Activated T-cell treated with anti-CD3 and anti-CD28 coated beads for 48 hours (primary cell): ENCODE measurements around the gene IRAK3.
"Not testable (repeated sequence)": the region's sequence is repeated elsewhere in the genome, so short reads cannot be mapped to it uniquely, and the experiment has no call there.

Experiments
- DNase-seq: peaks from one replicate; pipeline ENCODE4 v3.0.0-alpha.2; 2020; ENCODE audit warnings: low read depth

The IRAK3 gene

DNA sequence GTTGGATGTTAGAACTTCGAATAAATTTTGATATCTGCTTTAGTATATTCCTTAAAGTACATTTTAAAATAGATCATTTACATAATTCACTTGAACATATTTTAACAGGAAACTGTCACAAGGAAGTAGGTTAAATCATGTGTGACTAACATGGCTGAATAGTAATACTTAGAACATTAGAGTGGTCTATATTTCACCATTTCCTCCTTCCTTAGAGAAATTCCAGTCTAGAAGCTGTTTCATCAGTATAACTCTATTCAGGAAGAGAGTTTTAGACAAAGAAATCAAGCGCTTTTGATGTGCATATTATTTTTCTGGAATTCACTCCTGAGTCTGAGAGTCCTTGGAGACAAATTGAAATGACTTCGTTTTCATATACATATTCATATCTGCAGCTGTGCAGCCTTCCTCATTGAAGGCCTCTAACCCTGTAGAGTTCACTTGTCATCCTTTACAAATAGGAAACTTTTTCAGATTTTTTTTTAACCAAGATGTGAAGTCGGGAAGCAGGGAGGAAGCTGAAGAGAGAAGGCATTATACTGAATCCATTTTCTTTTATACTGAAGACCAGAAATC is 28.4 kb downstream of the IRAK3 start:
- DNase-seq, result no peak

DNA sequence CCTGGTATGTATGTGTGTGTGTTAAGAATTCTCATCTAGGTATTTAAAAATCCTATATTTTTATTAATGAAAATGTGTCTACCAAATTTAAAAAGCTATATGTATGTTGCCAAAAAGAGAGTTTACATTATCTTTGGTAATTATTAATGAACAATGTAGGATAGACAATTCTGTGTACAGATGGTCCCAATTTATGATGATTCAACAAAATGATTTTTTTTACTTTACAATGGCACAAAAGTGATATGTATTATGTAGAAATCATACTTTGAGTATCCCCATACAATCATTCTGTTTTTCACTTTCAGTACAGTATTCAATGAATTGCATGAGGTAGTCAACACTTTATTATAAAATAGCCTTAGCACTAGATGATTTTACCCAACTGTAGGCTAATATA is 39.4 kb downstream of the IRAK3 start:
- no peak for DNase-seq

DNA sequence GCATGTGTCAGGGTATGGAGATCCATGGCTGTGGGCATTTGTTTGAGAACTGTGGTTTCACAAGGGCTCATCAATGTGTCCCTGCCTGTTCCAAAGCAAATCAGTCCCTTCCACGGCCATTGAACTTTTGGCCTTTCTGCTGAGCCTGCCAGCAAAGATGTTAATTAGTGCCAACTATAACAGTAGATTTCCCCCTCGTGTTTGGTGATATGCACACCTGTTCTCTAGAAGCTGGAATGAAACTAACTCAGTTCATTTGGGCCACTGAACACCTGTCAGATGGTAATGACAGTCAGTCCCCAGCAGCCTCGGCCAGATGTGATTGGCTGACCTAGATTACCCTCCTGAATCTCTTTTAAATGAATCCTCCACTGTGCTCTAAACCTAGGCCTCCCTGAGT is 43.2 kb downstream of the IRAK3 start:
- no peak for DNase-seq

DNA sequence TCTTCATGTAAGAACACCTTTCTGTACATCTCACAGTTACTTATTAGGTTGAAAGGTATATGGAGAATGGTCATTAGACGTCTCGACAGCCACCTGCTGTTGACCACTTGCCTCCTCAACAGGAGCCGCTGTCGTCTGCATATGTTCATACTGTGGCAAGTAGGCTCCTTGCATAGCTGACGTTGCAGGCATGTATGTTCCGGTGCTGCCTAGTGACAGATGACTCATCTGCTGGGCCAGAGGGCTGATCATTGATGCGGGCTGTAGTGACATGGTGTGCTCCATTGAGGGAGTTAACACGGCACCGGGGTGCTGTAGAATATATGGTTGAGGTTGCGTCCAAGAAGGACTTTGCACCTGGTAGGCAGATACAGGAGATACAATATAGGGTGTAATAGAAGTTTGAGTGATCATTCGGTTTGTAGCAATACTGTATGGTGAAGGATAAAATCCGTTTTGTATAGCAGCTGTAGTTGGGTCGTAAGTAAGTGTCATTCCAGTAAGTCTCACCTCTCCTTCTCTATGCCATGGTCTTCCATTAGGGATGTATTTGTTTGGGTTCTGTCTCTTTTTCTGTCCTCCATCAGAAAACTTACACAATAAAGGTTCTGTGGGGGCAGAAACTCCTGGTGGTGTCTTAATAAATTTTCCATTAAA is 45.2 kb downstream of the IRAK3 start:
- DNase-seq, result peak; percentile 0

DNA sequence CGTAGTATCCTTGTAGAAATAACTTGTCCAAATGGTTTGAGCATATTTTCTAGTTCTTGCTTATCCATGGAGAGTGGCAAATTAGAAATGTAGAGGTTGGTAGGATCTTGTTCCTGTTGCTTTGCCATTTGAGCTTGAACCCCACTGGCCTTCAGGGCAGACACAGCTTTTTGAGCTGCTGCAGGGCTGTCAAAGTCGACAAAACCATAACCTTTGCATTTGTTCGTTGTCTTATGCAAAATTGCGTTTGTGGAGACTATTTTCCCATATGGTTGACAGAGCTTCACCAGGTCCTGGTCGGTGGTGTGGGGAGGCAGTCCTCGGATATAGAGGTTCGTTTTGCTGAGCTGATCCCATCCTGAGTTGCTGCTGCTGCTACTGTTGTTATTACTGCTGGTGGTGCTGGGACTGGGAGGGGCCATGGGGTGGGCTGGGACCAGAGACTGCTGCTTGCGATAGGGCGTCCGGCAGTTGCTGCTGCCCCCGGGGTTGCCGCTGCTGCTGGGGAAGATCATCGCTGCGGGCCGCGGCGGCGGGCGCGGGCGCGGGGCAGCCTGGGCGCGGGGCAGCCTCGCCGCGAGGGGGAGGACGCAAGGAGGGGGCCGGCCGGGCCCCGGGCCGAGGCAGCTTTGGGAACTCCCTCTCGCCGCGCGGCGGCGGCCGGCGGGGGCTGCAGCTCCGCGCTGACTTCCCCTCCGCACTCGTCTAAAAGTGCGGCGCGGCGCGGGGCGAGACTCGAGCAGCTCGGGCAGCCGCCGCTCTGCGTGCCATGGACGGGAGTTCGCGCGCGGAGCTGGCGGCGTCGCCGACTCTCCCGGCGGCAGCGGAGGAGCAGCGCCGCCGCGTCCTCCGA is 46.0 kb downstream of the IRAK3 start:
- DNase-seq, result peak; percentile 46

DNA sequence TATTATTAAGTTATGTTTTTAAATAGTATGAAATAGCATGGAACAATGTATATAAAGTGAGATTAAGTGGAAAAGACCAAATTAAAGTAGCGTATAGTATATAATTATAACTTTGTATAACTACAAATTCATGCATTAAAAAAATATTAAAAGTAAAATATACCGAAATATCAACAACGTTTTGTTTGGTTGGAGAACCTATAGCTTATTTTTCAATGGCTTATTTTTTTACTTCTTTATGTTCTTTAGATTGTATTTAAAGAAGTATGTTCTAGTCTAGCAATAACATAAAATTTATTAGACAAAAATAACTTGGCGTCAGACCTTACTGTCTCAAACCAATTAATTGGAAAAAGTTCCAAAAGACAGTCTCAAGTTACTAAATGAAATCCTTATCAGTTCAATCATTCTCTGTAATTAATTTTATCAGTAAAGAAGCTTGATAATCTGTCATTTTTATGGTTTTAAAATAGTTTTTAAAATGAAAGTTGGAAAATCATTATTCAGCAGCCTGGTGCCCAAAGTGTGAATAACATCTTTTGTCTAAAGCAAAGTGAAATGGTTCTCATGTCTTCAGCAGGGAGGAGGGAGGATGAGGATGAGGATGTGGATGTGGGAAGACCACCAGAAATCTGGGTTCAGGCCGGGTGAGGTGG is 46.7 kb downstream of the IRAK3 start:
- DNase-seq, result no peak

DNA sequence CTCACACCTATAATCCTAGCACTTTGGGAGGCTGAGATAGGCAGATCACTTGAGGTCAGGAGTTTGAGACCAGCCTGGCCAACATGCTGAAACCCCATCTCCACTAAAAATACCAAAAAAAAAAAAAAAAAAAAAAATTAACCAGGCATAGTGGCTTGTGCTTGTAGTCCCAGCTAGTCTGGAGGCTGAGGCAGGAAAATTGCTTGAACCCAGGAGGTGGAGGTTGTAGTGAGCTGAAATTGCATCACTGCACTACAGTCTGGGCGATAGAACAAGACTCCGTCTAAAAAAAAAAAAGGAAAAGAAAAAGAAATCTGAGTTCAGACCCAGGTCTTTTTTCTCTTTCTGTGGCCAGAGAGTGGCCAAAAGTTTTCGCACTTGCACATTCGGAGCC is 47.3 kb downstream of the IRAK3 start:
- not testable (repeated sequence) for DNase-seq

DNA sequence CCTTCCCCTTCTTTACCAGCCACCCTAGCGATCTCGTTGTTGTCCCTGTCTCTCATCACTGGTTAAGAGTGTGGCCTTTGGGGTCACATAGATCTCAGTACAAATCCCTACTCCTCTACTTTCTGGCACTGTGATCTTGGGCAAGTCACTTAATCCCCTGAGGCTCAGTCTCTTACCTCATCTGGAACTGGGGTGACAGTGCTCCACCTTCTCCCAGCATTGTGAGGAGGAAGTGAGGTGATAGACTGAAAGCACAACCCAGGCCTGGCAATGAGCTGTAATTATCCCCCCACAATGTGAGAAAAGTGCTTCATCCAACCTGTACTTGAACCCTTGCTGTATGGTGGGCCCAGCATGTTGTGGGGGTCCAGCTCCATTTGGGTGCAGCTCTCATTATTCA is 48.0 kb downstream of the IRAK3 start:
- no peak for DNase-seq

DNA sequence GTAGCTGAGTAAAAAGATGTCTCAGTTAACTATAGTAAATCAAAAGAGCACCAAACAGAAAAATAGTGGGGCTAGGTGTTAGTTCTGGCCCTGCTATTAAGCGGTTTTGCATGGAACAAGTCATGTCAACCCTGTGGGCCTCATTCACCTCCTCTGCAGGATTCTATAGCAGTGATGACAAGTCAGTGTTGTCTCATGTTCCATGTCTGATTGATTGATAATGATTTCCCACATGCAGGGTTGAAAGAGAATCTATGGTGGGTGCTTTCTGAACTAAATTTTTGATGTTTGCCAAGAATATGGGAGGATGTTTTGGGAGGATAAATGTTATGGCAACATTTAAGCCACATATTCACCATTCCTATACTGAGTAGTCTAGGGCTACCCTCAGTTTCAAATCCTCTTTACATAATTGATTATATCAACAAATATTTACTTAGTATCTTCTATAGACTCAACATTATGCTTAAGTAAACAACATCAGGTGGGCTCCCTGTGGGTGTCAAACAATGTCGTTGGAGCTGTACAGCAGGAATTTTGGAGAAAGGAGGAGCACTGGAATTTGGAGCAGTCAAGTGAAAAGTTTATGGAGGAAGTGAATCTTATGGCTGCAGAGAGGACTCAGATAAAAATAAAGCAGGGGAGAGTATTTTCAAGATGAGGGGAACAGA is 48.6 kb downstream of the IRAK3 start:
- DNase-seq, result no peak

DNA sequence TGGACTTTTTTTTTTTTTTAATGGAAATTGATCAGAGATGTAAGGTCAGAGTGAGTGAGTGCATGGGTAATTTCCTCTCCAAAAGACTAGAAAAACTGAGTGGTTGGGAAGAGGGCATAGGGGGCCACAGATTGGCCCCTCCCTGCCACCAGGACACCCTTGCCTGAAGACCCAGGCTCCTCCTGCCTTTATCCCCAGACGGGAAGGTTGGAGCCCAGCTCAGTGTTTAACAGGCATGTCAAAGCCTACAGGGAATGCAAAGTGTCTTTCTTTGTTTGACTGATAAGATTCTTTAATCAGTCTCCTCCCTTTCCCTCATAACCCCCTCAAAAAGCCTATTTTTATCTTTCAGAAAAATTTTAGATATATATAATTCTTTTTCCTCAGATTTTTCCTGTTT is 50.3 kb downstream of the IRAK3 start:
- no peak for DNase-seq

DNA sequence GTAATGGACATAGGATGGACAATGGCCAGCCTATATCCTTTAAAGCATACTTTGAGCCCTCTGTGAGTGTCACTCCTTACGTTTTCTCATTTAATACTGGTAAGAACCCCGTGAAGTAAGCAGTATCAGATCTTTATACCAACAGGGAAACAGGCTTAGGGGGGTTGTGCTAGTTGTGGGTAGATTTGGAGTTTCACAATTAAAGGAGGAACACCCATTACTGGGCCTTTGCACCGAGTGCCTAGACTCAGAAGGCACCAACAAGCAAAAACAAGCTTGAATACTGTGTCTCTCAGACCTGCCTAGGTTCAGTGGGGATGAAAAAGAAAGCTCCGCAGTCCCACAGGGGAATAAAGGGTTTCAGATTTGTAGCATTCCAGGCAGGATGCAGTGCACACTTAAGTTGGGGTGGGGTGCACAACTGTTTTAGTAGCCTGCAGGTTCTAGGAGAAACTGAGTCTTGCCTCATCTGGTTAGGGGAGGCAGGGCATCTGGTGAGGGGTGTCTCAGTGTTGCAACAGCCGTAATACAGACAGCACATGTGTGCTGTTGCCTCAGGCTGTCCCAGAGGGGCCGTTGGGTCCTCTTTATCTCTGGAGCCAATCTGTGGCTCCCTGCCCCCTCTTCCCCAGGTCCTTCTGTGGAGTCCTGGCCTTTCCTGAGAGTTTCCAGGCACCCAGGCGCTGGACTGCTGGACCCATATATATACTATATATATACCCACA is 51.2 kb downstream of the IRAK3 start:
- no peak for DNase-seq

DNA sequence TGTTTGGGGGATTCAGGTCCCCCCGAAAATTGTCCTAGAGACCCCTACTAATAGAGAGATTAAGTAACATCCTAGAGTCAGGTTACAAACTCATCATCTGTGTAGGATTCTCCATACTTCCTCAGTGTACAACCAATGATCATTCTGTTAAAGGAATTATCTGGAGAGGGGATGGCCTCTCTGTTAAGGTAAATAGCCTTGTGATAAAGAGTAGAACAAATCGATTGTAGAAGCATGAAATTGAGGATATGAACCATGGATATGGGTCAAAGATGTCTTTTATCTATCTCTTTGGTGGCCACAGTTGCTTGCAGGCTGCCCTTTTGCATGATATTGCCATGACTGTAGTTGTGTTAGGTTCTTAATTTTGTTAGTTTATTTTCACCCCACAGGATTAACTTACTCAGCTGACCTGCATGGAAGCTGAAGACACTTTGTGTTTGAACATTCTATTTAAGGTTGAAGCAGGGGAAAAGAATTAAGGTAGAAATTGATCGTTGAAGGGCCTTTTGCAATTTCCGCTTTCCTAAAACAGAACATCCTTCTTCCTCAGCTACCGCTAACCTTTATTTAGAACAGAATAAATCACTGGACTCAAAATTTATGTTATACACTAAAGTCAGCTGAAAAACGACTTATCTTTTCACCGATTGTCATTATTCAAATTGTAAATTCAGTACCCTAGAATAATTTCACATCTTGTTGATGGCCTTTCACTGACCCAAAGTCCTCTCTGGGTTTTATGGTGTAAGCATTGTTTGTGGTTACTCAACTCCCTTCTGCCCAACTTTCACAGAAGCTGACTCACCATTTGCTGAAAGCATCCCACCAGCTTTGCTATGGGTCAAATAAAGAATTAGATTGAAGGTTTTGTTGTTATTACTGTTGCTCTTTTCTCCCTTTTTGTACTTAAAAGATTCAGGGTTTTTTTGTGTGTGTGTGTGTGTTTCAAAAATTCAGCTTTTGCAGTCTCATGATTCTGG is 52.3 kb downstream of the IRAK3 start:
- DNase-seq, result no peak

DNA sequence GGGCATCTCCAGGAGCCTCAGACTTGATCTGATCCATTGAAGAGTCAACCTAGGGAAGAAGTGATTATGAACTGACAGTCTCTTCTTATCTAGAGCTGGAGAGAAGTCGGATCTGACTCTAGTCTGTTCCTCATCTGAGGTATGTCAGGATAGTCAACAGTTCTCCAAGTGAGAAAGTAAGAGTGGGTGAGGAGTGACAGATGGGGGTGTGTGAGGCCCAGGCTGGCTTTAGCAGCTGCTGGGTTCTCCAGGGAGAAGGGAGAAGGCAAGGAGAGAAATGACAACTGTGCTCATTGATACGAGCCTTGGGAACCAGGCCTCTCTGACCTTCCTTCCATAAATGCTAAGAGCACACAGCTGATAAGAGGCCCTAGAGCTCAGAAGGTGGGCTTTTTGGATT is 53.3 kb downstream of the IRAK3 start:
- DNase-seq, result no peak

DNA sequence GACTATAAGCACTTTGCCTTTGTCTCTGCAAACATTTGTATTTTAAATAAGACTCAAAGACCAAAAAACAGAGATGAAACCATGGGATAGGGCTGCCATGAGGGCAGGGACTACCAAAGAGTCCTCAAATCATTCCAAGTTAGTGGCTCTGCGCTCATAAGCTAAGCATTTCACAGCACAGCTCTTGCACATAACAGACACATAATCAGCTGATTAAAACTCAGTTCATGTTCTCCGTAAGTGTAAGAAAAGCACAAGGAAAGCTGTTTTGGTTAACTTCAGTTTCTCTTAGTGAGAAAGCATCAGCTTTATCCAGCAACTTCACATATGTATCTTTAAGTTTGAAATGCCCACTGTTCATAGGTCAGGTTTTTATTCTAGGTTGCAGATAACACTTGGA is 54.9 kb downstream of the IRAK3 start:
- DNase-seq, result no peak

DNA sequence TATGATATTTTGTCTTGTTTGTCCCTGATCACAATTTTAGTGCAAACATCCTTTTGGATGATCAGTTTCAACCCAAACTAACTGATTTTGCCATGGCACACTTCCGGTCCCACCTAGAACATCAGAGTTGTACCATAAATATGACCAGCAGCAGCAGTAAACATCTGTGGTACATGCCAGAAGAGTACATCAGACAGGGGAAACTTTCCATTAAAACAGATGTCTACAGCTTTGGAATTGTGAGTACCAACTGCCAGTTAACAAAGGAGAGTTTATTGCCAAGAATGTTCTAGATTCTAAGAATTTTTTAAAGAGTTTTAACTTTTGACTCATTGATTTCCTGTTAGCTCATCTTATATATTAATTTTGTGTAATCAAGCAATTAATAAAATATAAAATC is 55.4 kb downstream of the IRAK3 start:
- no peak for DNase-seq

DNA sequence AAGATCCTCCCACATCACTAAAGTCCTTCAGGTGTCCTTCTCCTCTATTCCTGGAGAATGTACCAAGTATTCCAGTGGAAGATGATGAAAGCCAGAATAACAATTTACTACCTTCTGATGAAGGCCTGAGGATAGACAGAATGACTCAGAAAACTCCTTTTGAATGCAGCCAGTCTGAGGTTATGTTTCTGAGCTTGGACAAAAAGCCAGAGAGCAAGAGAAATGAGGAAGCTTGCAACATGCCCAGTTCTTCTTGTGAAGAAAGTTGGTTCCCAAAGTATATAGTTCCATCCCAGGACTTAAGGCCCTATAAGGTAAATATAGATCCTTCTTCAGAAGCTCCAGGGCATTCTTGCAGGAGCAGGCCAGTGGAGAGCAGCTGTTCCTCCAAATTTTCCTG is 58.7 kb downstream of the IRAK3 start:
- DNase-seq, result no peak

DNA sequence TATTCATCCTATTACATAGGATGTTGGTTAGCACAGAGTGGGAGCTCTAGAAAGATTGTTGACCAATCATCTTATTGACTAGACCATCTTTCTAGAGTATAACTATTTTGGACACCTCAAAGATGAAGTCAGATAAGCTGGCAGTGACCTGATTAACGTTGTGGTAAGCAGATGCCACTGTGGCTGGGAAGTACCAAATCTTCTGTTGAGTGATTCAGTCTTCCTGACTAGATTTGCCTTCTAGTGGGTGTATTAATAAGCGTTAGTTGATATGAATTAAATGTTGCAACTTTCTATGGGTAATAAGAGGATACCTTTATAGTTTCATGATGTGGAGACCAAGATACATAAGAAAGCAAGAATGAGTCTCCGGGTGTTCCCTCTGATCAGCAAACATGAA is 62.0 kb downstream of the IRAK3 start:
- DNase-seq, result no peak

DNA sequence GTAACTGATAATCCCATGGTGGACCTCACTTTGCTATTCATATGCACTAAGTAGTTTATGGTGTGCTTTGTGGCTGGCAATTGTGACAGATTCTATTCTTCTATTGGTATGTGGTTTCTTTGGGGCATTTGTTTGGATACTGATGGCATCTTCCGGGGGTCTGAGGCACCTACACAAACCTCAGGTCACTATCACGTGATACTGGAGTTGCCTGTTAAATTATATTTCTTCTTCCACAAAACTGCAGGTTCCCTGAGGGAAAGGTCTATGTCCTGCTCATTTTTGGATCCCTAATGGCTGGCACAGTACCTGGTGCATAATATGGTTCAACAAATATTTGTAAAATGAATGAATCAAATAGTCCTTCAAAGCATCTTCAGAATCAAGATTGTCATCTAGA is 63.8 kb downstream of the IRAK3 start:
- DNase-seq, result no peak

DNA sequence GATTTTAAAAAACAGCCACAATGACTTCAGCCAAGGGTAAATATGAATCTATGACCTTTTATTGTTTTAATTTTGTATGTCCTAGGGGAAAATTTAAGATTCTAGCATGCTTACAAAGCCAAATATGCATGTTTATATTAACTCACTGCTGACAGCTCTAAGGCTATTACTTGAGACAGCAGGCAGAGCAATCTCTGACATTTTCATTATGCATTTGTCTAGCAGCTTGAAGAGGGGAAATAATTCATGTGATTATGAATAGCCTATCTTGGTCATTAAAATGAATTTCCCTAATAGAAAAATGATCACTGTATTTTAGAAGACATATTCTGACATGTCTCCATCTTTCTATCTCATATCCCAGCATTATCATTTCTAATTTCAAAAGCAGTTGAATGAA is 66.7 kb downstream of the IRAK3 start:
- no peak for DNase-seq

DNA sequence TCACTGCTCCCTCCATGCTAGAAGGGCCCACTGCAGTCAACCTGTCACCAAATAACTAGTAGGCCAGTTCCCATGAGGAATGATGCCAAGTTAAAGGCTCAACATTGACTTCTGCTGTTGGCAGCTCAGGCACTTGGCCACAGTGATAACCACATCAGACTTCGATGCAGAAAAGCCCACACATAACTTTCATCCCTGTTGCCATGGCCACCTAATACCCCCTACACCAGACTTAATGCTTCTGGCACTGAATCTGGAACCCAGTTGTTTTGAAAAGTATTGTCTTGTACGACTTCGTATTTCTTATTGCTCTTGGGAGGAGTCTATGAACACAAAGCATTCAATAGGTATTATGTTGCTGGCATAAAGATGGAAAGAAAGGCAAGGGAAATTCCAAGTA is 69.0 kb downstream of the IRAK3 start:
- DNase-seq, result no peak
